IMR-90 (cell line): ENCODE results near the gene KIRREL2.

Source experiments
- POLR2A ChIP-seq: IDR thresholded peaks from 2 replicates; pipeline ENCODE4 v1.6.1; 2012; ENCODE audit warnings: mild to moderate bottlenecking, low read depth, low read length
- RAD21 ChIP-seq: IDR thresholded peaks from 2 replicates; pipeline ENCODE4 v1.6.1; 2012; ENCODE audit warnings: low read length, improper control_type of control experiment
- TF ChIP-seq, protein P1 (sequence below): fragments of 150-350 bp; IDR thresholded peaks from 2 replicates; pipeline ENCODE4 v1.6.1; 2016; ENCODE audit warnings: low read depth, mild to moderate bottlenecking, low read length, moderate library complexity, borderline replicate concordance
- TF ChIP-seq, protein P2 (sequence below): conservative IDR thresholded peaks from 2 replicates; pipeline ENCODE4 v1.5.1; 2012; ENCODE audit warnings: mild to moderate bottlenecking, low read depth, low read length, improper control_type of control experiment

DNA sequence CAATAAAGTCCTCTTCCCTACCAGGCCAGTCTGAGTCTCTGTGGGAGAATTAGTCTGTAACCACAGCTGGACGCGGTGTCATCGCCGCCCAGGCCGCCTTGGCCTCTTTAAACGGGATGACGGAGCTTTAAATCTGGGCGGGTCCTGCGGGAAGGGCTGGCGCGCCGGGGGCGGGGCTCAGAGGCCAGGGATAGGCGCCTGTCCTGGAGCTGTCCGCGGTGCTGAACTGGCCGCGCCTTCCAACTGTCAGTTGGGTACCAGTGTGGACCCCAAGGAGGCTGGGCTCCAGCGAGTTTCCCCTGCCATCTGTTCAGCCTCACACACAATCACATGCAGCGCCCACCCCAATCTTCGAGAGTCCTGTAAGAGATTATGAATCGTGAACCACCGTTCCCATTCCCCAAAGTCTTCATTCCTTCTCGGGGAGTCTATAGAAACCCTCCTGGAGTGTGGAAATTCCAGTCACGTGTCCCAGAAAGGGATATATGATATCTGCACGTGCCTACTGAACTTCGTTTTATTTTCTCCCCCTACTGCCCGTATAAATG, 23.1 kb downstream of the KIRREL2 start:
- TF ChIP-seq POLR2A (no peak), RAD21 (no peak)
- TF ChIP-seq, protein P1, sequence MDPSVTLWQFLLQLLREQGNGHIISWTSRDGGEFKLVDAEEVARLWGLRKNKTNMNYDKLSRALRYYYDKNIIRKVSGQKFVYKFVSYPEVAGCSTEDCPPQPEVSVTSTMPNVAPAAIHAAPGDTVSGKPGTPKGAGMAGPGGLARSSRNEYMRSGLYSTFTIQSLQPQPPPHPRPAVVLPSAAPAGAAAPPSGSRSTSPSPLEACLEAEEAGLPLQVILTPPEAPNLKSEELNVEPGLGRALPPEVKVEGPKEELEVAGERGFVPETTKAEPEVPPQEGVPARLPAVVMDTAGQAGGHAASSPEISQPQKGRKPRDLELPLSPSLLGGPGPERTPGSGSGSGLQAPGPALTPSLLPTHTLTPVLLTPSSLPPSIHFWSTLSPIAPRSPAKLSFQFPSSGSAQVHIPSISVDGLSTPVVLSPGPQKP, result no peak
- TF ChIP-seq, protein P2, sequence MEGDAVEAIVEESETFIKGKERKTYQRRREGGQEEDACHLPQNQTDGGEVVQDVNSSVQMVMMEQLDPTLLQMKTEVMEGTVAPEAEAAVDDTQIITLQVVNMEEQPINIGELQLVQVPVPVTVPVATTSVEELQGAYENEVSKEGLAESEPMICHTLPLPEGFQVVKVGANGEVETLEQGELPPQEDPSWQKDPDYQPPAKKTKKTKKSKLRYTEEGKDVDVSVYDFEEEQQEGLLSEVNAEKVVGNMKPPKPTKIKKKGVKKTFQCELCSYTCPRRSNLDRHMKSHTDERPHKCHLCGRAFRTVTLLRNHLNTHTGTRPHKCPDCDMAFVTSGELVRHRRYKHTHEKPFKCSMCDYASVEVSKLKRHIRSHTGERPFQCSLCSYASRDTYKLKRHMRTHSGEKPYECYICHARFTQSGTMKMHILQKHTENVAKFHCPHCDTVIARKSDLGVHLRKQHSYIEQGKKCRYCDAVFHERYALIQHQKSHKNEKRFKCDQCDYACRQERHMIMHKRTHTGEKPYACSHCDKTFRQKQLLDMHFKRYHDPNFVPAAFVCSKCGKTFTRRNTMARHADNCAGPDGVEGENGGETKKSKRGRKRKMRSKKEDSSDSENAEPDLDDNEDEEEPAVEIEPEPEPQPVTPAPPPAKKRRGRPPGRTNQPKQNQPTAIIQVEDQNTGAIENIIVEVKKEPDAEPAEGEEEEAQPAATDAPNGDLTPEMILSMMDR, result no peak
